Measurements from ENCODE around the gene BCL7B.

The BCL7B gene

GRCh38 chr7:73489976-73490375 lies 67.5 kb downstream of the BCL7B start:
- Histone ChIP-seq H3K4me3 (ENCODE audit: extremely low read depth, insufficient read depth, low read length, poor library complexity, severe bottlenecking) (no peak overlapping the region), H3K27ac (ENCODE audit: low read depth, low read length, severe bottlenecking) (no peak overlapping the region), H3K4me1 (ENCODE audit: control insufficient read depth, insufficient read depth, low read length, poor library complexity, severe bottlenecking) (no peaks in the 10 kb centered on the region), H3K36me3 (ENCODE audit: control insufficient read depth, insufficient read depth, low read length) (peaks cover 92% of the 10 kb centered on the region), H3K9me3 (ENCODE audit: control insufficient read depth, low read length) (no peaks in the 10 kb centered on the region)

GRCh38 chr7:73487486-73487885 lies 70.0 kb downstream of the BCL7B start:
- Histone ChIP-seq H3K27ac (ENCODE audit: low read depth, low read length, severe bottlenecking) (peak overlapping the region; percentile 32), H3K36me3 (ENCODE audit: control insufficient read depth, insufficient read depth, low read length) (peaks cover 92% of the 10 kb centered on the region), H3K9me3 (ENCODE audit: control insufficient read depth, low read length) (no peaks in the 10 kb centered on the region), H3K4me1 (ENCODE audit: control insufficient read depth, insufficient read depth, low read length, poor library complexity, severe bottlenecking) (no peaks in the 10 kb centered on the region), H3K4me3 (ENCODE audit: extremely low read depth, insufficient read depth, low read length, poor library complexity, severe bottlenecking) (no peak overlapping the region)
- WGBS, 2 experiments (ENCODE audit: insufficient coverage in 2 of 2) = no CpG with 5 or more reads among the region's 1 CpG

Measured in mesodermal cell (in vitro differentiated cells).